ENCODE measurements around the gene KYAT1. TPM values are rescaled to one million over a fixed set of nuclear protein-coding genes. Genes with fewer than 3 reads are reported as not detected.

The KYAT1 gene
- polyA plus RNA-seq, 1 donor (not counting 4 experiments of a cell fraction or from before 2014, with no cell fraction given), result 10.9 TPM

GRCh38 chr9:128824911-128825310 lies 56.8 kb downstream of the KYAT1 start:
- FAIRE-seq (no peak), DNase-seq (ENCODE audit: low read depth, low spot score) (no peak)
- H2AFZ ChIP-seq (ENCODE audit: control insufficient read depth, low read length), result no peak overlapping the region
- dilution Hi-C loops (cut with MboI; ENCODE audit: extremely low pct_ligation_motif_present, low sequenced_read_pairs), result no loop called here
- no peaks in the 10 kb centered on the region for H3K9me3 ChIP-seq (ENCODE audit: control insufficient read depth, low read depth, low read length)
- peaks cover 9% of the 10 kb centered on the region for H3K79me2 ChIP-seq (ENCODE audit: control insufficient read depth, insufficient read depth, low read length)
- H3K4me2 ChIP-seq (ENCODE audit: control insufficient read depth, extremely low read depth, insufficient read depth, low read depth, low read length), result no peak overlapping the region
- no peak overlapping the region for H3K4me3 ChIP-seq (ENCODE audit: control insufficient read depth in 2 of 3, extremely low read depth in 1 of 3, insufficient read depth in 2 of 3, low read depth in 1 of 3, low read length in 3 of 3)
- TF ChIP-seq CTCF (optimal IDR thresholded peaks at IDR 0.05 in 1 of 3, IDR thresholded peaks at IDR 0.05 in 1 of 3, conservative IDR thresholded peaks at IDR 0.05 in 1 of 3; ENCODE audit: extremely low read depth in 1 of 3, insufficient read depth in 2 of 3, low read length in 3 of 3) (no peak), EZH2 (IDR thresholded peaks at IDR 0.05; ENCODE audit: low read length) (no peak)
- H3K27ac ChIP-seq (ENCODE audit: control insufficient read depth, insufficient read depth, low read length), result no peak overlapping the region
- peaks cover 8% of the 10 kb centered on the region for H3K4me1 ChIP-seq (ENCODE audit: control insufficient read depth, extremely low read depth, insufficient read depth, low read length)
- H3K36me3 ChIP-seq (ENCODE audit: control insufficient read depth in 2 of 2, extremely low read depth in 1 of 2, insufficient read depth in 2 of 2, low read length in 2 of 2), result peaks cover 30 to 56% of the 10 kb centered on the region in 2 experiments
- H3K9me1 ChIP-seq (ENCODE audit: control insufficient read depth, extremely low read depth, insufficient read depth, low read length), result no peaks in the 10 kb centered on the region
- no peaks in the 10 kb centered on the region for H3K27me3 ChIP-seq (ENCODE audit: control insufficient read depth, extremely low read depth, insufficient read depth, low read length)
- no peak overlapping the region for H3K9ac ChIP-seq (ENCODE audit: control insufficient read depth, extremely low read depth, insufficient read depth, low read length)
- H4K20me1 ChIP-seq (ENCODE audit: control insufficient read depth, extremely low read depth, insufficient read depth, low read length), result peaks cover 1% of the 10 kb centered on the region

GRCh38 chr9:128823903-128824406 lies 57.8 kb downstream of the KYAT1 start:
- Histone ChIP-seq H3K36me3 (ENCODE audit: control insufficient read depth in 2 of 2, extremely low read depth in 1 of 2, insufficient read depth in 2 of 2, low read length in 2 of 2) (peaks cover 30 to 56% of the 10 kb centered on the region in 2 experiments), H3K4me3 (ENCODE audit: control insufficient read depth in 2 of 3, extremely low read depth in 1 of 3, insufficient read depth in 2 of 3, low read depth in 1 of 3, low read length in 3 of 3) (no peak overlapping the region), H3K4me1 (ENCODE audit: control insufficient read depth, extremely low read depth, insufficient read depth, low read length) (peaks cover 16% of the 10 kb centered on the region), H3K4me2 (ENCODE audit: control insufficient read depth, extremely low read depth, insufficient read depth, low read depth, low read length) (no peak overlapping the region), H2AFZ (ENCODE audit: control insufficient read depth, low read length) (no peak overlapping the region), H3K79me2 (ENCODE audit: control insufficient read depth, insufficient read depth, low read length) (peaks cover 5% of the 10 kb centered on the region), H3K9ac (ENCODE audit: control insufficient read depth, extremely low read depth, insufficient read depth, low read length) (no peak overlapping the region), H3K9me1 (ENCODE audit: control insufficient read depth, extremely low read depth, insufficient read depth, low read length) (no peaks in the 10 kb centered on the region), H3K9me3 (ENCODE audit: control insufficient read depth, low read depth, low read length) (no peaks in the 10 kb centered on the region), H3K27ac (ENCODE audit: control insufficient read depth, insufficient read depth, low read length) (no peak overlapping the region), H3K27me3 (ENCODE audit: control insufficient read depth, extremely low read depth, insufficient read depth, low read length) (no peaks in the 10 kb centered on the region), H4K20me1 (ENCODE audit: control insufficient read depth, extremely low read depth, insufficient read depth, low read length) (peaks cover 7% of the 10 kb centered on the region)
- dilution Hi-C loops (cut with MboI; ENCODE audit: extremely low pct_ligation_motif_present, low sequenced_read_pairs), result no loop called here
- DNase-seq (ENCODE audit: low read depth, low spot score) (no peak), FAIRE-seq (no peak)
- TF ChIP-seq CTCF (optimal IDR thresholded peaks at IDR 0.05 in 1 of 3, IDR thresholded peaks at IDR 0.05 in 1 of 3, conservative IDR thresholded peaks at IDR 0.05 in 1 of 3; ENCODE audit: extremely low read depth in 1 of 3, insufficient read depth in 2 of 3, low read length in 3 of 3) (no peak), EZH2 (IDR thresholded peaks at IDR 0.05; ENCODE audit: low read length) (no peak)

Measured in keratinocyte (primary cell).